SK-N-DZ (cell line): ENCODE data around the gene POLR2E.

Experiments
- DNase-seq: peaks from one replicate; pipeline ENCODE4 v3.0.0-alpha.2; 2015; ENCODE audit warnings: low spot score

The POLR2E gene

DNA sequence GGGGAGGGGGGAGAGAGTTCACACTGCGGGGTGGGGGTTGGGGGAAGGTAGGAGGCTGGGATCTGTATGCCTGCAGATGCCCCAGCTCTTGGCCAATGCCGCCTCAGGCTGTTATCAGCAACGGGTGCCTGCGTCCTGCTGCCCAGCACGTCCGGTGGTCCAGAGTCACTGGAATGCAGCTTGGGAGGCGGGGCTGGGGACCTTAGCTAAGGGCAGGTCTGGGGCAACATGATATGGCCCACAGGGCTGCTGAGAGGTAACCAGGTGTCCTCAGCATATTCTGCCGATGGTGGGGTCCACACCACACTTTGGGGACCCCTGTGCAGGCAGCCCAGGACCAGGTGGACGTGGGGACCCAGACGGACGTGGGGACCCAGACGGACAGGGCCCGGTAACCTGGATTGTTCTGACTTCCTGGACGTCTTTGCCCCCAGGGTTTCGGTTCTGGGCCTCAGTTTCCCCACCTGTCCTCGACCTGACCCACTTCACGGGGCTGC is 28.9 kb downstream of the POLR2E start:
- no peak for DNase-seq

DNA sequence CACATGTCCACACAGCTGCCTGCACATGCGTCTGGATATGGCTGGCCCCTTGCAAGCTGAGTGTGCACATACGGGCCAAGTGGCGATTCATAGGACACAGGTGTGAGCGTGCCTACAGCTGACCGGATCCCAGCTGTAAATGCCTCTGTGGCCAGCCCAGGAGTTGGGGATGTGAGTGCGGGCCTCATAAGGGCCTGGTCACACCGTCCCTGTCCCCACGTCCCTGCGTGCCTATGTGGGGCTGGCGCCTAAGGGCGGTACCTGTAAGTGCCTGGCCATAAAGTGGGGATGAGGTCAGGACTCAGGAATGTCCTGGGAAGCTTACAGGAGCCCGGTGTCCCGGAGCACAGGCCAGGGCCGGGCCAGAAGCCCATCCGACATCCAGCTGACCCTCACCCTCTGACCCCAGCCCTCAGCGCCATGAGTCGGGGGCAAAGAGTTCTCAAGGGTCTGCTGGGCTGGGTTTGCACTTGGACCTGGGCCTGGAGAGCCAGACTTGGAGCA is 29.5 kb downstream of the POLR2E start:
- no peak for DNase-seq

DNA sequence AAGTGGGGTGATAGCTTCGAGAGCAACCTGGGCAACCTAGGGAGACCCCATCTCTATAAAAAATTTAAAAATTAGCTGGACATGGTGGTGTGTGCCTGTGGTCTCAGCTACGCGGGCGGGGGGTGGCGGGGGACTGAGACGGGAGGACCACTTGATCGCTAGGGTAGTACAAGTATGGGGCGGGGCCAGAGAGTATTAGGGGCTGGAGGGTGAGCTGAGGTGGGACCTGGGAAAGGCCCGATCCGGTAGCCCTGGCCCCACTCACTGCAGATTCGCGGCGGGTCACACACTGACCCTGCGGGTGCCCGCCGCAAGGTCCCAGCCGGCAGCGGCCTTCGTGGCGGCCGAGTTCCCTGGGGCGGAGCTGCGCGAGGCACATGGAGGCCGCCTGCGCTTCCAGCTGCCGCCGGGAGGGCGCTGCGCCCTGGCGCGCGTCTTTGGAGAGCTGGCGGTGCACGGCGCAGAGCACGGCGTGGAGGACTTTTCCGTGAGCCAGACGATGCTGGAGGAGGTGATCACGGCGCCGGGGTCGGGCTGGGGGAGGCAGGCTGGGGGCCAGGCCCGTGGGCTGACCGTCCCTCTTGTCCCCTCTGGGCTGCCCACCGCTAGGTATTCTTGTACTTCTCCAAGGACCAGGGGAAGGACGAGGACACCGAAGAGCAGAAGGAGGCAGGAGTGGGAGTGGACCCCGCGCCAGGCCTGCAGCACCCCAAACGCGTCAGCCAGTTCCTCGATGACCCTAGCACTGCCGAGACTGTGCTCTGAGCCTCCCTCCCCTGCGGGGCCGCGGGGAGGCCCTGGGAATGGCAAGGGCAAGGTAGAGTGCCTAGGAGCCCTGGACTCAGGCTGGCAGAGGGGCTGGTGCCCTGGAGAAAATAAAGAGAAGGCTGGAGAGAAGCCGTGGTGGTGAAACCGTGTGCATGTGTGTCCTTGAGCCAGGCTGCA is 30.2 kb downstream of the POLR2E start:
- DNase-seq: peak; percentile 67

DNA sequence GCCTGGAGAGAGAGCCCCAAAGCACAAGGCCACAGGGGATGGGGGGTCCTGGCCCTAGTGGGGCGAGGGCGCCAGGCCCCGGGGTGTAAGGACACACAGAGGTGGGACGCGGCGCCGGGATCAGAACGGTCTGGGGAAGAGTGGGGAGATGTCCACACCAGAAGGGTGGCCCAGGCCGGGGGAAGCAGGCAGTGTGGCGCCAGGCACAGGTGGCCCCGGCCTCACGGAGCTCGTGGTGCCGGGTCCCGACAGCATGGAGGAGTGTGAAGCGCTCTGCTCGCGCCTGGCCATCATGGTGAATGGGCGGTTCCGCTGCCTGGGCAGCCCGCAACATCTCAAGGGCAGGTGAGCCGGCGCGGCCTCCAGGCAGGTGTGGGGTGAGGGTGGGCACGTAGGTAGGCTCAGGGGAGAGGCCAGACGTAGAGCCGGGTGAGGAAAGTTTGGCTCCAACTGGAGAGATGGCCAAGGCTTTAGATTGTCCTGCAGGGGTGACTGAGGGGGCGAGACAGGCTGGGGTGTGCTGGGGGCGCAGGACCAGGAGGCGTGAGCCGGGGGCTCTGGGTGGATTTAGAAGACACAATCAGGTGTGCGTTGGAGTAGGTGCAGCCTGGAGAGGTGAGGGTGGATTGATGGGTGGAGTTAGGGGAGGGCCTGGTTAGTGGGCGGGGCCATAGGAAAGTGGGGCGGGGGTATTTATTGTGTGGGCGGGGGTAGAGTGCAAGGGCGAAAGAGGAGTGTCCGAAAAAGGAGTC is 31.1 kb downstream of the POLR2E start:
- no peak for DNase-seq

DNA sequence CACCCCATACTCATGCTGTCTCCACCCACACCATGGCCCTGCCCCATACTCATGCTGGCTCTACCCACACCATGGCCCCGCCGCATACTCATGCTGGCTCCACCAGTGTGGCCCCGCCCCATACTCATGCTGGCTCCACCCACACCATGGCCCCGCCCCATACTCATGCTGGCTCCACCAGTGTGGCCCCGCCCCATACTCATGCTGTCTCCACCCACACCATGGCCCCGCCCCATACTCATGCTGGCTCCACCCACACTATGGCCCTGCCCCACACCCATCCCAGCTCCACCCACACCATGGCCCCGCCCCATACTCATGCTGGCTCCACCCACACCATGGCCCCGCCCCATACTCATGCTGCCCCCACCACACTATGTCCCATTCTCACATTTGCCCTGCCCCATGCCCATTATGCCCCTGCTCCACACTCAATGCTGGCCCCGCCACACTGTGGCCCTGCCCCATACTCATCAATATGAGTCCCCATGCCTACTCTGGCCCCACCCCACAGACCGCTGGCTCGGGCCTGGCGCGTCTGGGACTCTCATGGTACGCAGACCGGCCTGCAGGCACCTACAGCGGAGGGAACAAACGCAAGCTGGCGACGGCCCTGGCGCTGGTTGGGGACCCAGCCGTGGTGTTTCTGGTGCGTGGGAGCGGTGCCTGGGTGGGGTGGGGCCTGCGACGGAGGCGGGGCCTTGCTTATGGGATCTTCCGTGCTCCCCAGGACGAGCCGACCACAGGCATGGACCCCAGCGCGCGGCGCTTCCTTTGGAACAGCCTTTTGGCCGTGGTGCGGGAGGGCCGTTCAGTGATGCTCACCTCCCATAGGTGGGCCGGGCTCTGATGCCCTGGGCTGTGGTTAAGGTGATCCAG is 31.9 kb downstream of the POLR2E start:
- DNase-seq: no peak

DNA sequence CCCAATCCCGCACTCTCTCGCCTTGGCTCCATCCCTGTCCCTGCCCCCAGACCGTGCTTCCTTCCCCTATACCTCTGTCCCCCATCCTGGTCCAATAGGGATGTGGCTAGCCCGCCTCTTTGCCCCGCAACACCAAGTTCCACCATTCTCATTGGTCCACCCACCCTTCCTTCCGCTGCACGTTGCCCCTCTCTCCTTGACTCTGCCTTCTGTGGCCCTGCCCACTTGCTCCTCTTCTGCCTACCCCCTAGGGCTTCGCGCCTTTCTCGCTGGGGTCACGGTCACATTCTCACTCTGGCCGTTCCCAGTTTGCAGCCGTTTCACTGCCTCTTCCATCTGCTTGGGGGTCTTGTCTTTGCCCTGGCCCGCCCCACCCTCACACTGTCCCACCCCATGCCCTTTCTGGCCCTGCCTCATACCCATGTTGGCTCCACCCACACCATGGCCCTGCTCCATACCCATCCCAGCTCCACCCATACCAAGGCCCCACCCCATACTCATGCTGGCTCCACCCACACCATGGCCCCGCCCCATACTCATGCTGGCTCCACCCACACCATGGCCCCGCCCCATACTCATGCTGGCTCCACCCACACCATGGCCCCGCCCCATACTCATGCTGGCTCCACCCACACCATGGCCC is 32.7 kb downstream of the POLR2E start:
- no peak for DNase-seq

DNA sequence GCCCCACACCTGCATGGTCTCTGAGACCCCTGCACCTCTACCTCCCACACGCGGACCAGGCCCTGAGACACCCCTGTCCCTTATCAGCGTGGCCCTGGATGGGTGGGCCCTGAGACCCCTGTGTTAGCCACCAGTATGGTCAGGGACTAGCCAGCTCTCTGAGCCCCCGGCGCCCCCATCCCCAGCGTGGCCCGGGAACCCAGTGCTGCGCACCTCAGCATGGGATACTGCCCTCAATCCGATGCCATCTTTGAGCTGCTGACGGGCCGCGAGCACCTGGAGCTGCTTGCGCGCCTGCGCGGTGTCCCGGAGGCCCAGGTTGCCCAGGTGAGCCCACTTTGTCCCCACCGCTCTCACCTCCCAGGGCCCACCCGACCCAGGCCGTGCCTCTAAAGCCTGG is 33.2 kb downstream of the POLR2E start:
- no peak for DNase-seq

DNA sequence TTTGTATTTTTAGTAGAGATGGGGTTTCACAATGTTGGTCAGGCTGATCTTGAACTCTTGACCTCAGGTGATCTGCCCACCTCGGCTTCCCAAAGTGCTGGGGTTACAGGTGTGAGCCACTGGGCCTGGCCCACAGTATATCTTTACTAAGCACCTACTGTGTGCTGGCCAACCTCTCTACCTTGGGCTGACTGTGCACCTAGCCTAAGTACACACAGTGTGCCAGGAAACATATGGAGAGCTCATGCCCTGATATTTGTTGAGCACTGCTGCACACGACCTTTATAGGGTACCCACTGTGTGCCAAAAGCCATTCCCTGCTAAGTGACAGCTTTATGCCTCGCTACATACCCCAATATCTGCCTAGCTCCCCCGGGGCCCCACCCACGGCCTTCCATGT is 34.5 kb downstream of the POLR2E start:
- DNase-seq: no peak

DNA sequence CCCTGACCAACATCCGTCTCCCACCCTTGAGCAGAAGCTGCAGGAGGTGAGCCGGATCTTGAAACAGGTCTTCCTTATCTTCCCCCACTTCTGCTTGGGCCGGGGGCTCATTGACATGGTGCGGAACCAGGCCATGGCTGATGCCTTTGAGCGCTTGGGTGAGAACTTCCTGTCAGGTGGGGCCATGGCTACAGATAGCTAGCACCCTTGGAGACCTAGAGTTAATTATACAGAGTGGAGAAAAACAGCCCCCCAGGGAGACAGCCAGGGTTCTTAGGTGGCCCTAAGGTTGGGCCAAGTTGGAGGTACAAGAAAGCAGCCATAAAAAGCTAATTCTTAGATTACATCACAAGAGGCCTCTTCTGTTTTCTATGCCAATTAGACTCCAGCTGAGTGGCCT is 37.1 kb downstream of the POLR2E start:
- no peak for DNase-seq

DNA sequence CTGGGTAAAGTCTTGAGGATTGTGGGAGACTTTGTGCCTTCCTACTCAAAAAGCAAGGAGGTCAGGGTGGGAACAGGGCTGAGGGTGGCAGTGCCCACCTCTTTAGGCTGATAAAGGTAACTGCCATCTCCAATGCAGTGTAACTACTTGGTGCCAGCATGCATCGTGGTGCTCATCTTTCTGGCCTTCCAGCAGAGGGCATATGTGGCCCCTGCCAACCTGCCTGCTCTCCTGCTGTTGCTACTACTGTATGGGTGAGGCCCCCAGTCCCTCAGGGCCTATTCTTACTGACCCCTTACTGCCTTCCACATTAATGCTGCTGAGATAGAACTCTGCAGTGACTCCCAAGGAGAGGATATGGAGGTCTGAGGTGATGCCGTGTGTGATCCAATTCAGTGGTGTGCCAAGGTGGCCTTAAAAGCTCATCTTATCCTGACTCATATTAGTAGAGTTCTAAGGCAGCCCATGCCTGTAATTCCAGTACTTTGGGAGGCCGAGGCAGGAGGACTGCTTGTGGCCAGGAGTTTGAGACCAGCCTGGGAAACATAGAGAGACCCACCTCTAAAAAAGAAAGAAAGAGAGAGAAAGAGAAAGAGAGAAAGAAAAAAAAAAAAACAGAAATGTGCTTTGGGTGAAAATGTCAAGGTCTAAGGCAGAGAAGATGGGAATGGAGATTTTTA is 37.9 kb downstream of the POLR2E start:
- peak; percentile 74 for DNase-seq

DNA sequence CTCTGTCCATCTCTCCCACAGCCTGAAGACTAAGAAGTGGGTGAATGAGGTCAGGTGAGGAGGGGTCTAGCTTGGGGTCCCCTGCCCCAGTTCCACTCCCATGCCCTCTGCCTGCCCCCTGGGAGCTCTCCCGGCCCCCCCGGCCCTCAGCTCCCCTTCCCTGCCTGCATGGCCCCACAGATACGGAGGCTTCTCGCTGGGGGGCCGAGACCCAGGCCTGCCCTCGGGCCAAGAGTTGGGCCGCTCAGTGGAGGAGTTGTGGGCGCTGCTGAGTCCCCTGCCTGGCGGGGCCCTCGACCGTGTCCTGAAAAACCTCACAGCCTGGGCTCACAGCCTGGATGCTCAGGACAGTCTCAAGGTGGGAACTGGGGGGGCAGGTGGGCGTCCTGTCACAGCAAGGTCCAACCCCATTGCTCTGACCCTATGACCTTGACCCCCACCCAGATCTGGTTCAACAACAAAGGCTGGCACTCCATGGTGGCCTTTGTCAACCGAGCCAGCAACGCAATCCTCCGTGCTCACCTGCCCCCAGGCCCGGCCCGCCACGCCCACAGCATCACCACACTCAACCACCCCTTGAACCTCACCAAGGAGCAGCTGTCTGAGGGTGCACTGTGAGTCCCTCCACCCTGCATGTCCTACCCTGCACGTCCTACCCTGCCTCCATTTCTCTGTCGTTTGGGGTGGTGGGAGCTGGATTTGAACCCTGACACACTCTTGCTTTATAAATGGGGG is 39.1 kb downstream of the POLR2E start:
- no peak for DNase-seq

DNA sequence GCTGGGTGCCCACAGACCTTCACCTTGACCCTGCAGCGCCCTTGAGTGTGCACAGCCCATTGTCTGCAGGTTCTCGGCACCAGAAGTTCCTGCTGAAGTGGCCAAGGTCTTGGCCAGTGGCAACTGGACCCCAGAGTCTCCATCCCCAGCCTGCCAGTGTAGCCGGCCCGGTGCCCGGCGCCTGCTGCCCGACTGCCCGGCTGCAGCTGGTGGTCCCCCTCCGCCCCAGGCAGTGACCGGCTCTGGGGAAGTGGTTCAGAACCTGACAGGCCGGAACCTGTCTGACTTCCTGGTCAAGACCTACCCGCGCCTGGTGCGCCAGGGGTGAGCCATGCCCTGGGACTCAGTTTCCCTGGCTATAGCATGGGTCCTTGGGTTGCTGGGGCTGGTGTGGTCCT is 40.1 kb downstream of the POLR2E start:
- DNase-seq: no peak

DNA sequence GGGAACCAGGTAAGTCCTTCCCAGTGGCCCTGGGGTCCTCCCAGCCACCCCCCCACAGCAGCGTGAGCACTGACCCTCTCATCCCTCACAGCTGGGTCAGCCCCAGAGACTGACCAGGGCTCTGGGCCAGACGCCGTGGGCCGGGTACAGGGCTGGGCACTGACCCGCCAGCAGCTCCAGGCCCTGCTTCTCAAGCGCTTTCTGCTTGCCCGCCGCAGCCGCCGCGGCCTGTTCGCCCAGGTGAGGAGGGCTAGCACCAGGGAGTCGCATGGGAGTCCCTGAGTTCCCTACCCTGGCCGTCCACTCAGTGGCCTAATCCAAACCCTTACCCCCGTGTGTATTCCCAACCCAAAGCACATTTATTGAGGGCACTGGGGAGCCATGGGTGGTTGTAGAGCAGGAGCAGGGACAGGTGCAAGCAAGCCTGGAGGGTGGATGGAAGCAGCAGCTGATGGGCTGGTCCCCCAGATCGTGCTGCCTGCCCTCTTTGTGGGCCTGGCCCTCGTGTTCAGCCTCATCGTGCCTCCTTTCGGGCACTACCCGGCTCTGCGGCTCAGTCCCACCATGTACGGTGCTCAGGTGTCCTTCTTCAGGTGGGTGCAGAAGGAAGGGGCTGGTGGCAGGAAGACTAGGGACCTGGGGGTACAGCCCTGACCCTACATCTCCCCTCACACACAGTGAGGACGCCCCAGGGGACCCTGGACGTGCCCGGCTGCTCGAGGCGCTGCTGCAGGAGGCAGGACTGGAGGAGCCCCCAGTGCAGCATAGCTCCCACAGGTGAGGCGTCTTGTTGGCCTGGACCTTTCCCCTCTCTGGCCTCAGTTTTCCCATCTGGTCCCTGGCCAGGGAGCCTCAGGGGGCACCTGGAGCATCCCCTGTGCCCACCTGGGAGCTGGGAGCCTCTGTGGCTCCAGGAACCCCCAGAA is 40.8 kb downstream of the POLR2E start:
- no peak for DNase-seq

DNA sequence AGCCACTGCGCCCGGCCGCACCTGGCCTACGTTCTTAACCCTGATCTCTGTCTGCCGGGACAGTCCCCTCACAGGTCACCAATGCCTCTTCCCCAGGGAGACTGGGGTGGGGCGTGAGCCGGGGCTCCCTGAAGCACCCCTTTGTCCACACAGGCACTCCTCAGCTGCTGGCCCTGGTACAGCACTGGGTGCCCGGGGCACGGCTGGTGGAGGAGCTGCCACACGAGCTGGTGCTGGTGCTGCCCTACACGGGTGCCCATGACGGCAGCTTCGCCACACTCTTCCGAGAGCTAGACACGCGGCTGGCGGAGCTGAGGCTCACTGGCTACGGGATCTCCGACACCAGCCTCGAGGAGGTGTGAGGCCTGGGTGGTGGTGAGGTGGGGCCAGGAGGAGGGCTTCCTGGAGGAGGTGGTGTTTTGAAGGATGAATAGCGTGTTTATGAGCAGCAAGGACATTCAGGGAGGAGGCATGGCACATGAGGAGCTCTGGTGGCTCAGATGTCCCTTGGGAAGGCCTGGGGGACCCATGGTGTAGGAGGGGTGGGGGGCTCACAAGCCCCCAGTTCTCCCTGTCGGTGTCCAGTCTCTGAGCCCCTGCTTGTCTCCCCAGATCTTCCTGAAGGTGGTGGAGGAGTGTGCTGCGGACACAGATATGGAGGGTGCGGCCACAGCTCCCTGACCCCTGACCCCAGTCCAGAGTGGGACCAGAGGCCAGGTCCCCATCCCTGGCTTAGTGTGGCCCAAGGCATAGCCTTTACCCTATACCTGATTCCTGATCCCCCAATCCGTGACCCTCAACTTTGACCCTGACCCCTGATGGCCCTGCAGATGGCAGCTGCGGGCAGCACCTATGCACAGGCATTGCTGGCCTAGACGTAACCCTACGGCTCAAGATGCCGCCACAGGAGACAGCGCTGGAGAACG is 41.7 kb downstream of the POLR2E start:
- DNase-seq: no peak

DNA sequence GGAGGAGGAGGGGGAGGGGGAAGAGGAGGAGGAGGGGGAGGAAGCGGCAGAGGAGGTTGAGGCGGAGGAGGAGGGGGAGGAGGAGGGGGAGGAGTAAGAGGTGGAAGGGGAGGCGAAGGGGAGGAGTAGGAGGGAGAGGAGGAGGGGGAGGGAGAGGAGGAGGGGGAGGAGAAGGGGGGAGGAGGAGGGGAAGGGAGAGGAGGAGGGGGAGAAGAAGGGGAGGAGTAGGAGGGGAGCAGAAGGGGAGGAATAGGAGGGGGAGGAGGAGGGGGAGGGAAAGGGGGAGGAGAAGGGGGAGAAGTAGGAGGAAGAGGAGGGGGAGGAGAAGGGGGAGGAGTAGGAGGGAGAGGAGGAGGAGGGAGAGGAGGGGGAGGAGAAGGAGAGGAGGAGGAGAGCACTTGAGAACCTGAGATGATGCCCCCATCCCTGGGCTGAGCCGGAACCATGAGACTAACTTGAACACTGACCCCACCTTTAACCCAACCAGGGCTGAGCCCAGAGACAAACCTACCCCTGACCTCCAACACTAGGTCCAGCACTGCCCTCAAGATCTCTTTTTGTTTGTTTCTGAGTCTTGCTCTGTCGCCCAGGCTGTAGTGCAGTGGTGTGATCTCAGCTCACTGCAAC is 42.7 kb downstream of the POLR2E start:
- no peak for DNase-seq

DNA sequence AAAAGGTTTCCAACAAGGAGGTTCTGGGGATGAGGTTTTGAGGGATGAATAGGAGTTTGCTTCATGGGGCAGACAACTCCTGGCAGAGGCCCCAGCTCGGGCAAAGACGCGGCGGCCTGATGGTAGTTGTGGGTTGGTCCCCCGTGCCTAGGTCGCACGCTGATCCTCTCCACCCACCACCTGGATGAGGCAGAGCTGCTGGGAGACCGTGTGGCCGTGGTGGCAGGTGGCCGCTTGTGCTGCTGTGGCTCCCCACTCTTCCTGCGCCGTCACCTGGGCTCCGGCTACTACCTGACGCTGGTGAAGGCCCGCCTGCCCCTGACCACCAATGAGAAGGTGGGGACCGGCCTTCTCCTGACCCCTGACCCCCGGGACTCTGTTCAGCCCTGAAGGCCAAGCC is 43.4 kb downstream of the POLR2E start:
- DNase-seq: no peak
